ENCODE data around the gene APOE. TPM values are rescaled to one million over a fixed set of nuclear protein-coding genes. Genes with fewer than 3 reads are reported as not detected.

APOE gene
- total and polyA plus RNA-seq, 8 donors: 3.1 to 379 (median 17.2) TPM

GRCh38 chr19:44903602-44904425 is 1.8 kb upstream of the APOE start:
- H3K27ac ChIP-seq: no peak overlapping the region
- intact Hi-C loops (cut with DNase I): loop anchor here in 2 of 3 donors (5.0 to 10.0 kb wide), 2 partner anchors 48 to 151 kb away; no protein-coding TSS in a partner anchor
- FAIRE-seq: no peak
- peaks cover 0 to 16% (median 0%) of the 10 kb centered on the region in 3 donors for H3K36me3 ChIP-seq
- peaks cover 4 to 10% (median 5%) of the 10 kb centered on the region in 3 donors for H3K4me1 ChIP-seq
- H3K4me3 ChIP-seq: no peak overlapping the region
- H3K9me3 ChIP-seq: no peaks in the 10 kb centered on the region
- ATAC-seq: peak; percentile 82 to 87 (median 83)
- no peaks in the 10 kb centered on the region for H3K27me3 ChIP-seq
- DNase-seq: peak; percentile 46 to 94 (median 76)
- peak; percentile 97 to 99 (median 98) for TF ChIP-seq CTCF (IDR thresholded peaks at IDR 0.05)
- 7% methylated on average over 24 of the region's 24 CpGs for WGBS, 2 donors

DNA sequence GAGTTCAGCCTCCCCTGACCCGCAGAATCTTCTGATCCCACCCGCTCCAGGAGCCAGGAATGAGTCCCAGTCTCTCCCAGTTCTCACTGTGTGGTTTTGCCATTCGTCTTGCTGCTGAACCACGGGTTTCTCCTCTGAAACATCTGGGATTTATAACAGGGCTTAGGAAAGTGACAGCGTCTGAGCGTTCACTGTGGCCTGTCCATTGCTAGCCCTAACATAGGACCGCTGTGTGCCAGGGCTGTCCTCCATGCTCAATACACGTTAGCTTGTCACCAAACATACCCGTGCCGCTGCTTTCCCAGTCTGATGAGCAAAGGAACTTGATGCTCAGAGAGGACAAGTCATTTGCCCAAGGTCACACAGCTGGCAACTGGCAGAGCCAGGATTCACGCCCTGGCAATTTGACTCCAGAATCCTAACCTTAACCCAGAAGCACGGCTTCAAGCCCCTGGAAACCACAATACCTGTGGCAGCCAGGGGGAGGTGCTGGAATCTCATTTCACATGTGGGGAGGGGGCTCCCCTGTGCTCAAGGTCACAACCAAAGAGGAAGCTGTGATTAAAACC is 1.1 kb upstream of the APOE start:
- TF ChIP-seq CTCF (IDR thresholded peaks at IDR 0.05): no peak
- intact Hi-C loops (cut with DNase I): loop anchor here in 2 of 3 donors (5.0 to 10.0 kb wide), 2 partner anchors 48 to 150 kb away; no protein-coding TSS in a partner anchor

GRCh38 chr19:44907613-44908012 is 2.0 kb downstream of the APOE start:
- intact Hi-C loops (cut with DNase I): loop anchor here in 1 of 3 donors (5.0 to 10.0 kb wide), 2 partner anchors 40 to 147 kb away; partner anchors contain the start of gene APOC2
- TF ChIP-seq CTCF (IDR thresholded peaks at IDR 0.05): no peak
- Histone ChIP-seq H3K36me3 (no peaks in the 10 kb centered on the region), H3K9me3 (no peaks in the 10 kb centered on the region), H3K27me3 (no peaks in the 10 kb centered on the region), H3K27ac (no peak overlapping the region), H3K4me3 (no peak overlapping the region), H3K4me1 (peaks cover 4 to 10% (median 5%) of the 10 kb centered on the region in 3 donors)
- 82 to 94% methylated on average over 12 of the region's 12 CpGs for WGBS, 2 donors
- ATAC-seq (no peak), DNase-seq (no peak), FAIRE-seq (no peak)

More for the DNA sequence above, 1.1 kb upstream of the APOE start:
- FAIRE-seq (no peak), ATAC-seq (peak in 3 of 4 donors; percentile 2 to 13 (median 8)), DNase-seq (no peak)
- H3K4me1 ChIP-seq: peaks cover 4 to 10% (median 5%) of the 10 kb centered on the region in 3 donors
- 36 to 39% methylated on average over 12 of the region's 12 CpGs for WGBS, 2 donors
- no peaks in the 10 kb centered on the region for H3K9me3 ChIP-seq
- no peak overlapping the region for H3K4me3 ChIP-seq
- H3K27ac ChIP-seq: no peak overlapping the region
- peaks cover 0 to 16% (median 0%) of the 10 kb centered on the region in 3 donors for H3K36me3 ChIP-seq
- no peaks in the 10 kb centered on the region for H3K27me3 ChIP-seq

DNA sequence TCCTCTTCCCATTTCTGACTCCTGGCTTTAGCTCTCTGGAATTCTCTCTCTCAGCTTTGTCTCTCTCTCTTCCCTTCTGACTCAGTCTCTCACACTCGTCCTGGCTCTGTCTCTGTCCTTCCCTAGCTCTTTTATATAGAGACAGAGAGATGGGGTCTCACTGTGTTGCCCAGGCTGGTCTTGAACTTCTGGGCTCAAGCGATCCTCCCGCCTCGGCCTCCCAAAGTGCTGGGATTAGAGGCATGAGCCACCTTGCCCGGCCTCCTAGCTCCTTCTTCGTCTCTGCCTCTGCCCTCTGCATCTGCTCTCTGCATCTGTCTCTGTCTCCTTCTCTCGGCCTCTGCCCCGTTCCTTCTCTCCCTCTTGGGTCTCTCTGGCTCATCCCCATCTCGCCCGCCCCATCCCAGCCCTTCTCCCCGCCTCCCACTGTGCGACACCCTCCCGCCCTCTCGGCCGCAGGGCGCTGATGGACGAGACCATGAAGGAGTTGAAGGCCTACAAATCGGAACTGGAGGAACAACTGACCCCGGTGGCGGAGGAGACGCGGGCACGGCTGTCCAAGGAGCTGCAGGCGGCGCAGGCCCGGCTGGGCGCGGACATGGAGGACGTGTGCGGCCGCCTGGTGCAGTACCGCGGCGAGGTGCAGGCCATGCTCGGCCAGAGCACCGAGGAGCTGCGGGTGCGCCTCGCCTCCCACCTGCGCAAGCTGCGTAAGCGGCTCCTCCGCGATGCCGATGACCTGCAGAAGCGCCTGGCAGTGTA is 2.7 kb downstream of the APOE start:
- Histone ChIP-seq H3K4me3 (no peak overlapping the region), H3K9me3 (no peaks in the 10 kb centered on the region), H3K4me1 (peaks cover 4 to 10% (median 5%) of the 10 kb centered on the region in 3 donors), H3K27ac (no peak overlapping the region), H3K27me3 (no peaks in the 10 kb centered on the region), H3K36me3 (no peaks in the 10 kb centered on the region)
- no peak for FAIRE-seq
- no peak for ATAC-seq
- intact Hi-C loops (cut with DNase I): loop anchor here in 1 of 3 donors (5.0 to 10.0 kb wide), 2 partner anchors 39 to 147 kb away; partner anchors contain the start of gene APOC2
- no peak for DNase-seq
- no peak for TF ChIP-seq CTCF (IDR thresholded peaks at IDR 0.05)
- 91 to 93% methylated on average over 46 of the region's 46 CpGs for WGBS, 2 donors

Data from pancreas (tissue), 10 donors.